Common myeloid progenitor, CD34-positive (primary cell): ENCODE measurements around the gene SYNDIG1.

Experiments
- CTCF ChIA-PET: fragments of 350-600 bp; sonication (Branson Sonifier 250); formaldehyde crosslinking; loops from one replicate; lab custom pipeline; 2021; ENCODE audit warnings: antibody characterized with exemption; lab: Charles Lee
- POLR2A ChIA-PET: fragments of 350-600 bp; sonication (Branson Sonifier 250); formaldehyde crosslinking; loops from one replicate; lab custom pipeline; 2021; ENCODE audit warnings: antibody characterized with exemption; lab: Charles Lee
- DNase-seq, 3 donors: peaks; one replicate each; pipeline versions ENCODE4 v3.0.0 to v3.0.0-alpha.2; 2013
- H3K27ac ChIP-seq, 2 experiments: 1 replicate in 1 of 2; 2 replicates in 1 of 2; pipeline ENCODE4 v1.7.0; 2013; ENCODE audit warnings: inconsistent platforms in 2 of 2, low read length in 2 of 2, mild to moderate bottlenecking in 2 of 2, low read depth in 1 of 2, moderate library complexity in 1 of 2; ENCODE audit not compliant: severe bottlenecking in 2 of 2, insufficient read depth in 1 of 2, poor library complexity in 1 of 2
- H3K27me3 ChIP-seq, 5 experiments: replicated peaks in 2 of 5; 1 replicate in 3 of 5; 2 replicates in 2 of 5; pipeline versions ENCODE4 v1.6.1 to v1.7.0; 2013; ENCODE audit warnings: low read length in 4 of 5, mild to moderate bottlenecking in 2 of 5, moderate library complexity in 2 of 5, inconsistent platforms in 1 of 5; ENCODE audit not compliant: insufficient read depth in 5 of 5, control insufficient read depth in 4 of 5
- H3K36me3 ChIP-seq, 4 experiments: 1 replicate in 2 of 4; 2 replicates in 2 of 4; pipeline versions ENCODE4 v1.6.1 to v1.7.0; 2013; ENCODE audit warnings: low read length in 3 of 4, control low read depth in 1 of 4, mild to moderate bottlenecking in 1 of 4; ENCODE audit not compliant: control insufficient read depth in 4 of 4, insufficient read depth in 4 of 4
- H3K4me1 ChIP-seq, 4 experiments: 1 replicate in 3 of 4; 2 replicates in 1 of 4; pipeline versions ENCODE4 v1.6.1 to v1.7.1; 2013; ENCODE audit warnings: low read length in 3 of 4, mild to moderate bottlenecking in 3 of 4, control low read depth in 1 of 4, inconsistent platforms in 1 of 4, moderate library complexity in 1 of 4; ENCODE audit not compliant: control insufficient read depth in 4 of 4, insufficient read depth in 4 of 4; ENCODE audit errors: control extremely low read depth in 1 of 4
- H3K4me3 ChIP-seq, 7 experiments: 1 replicate in 4 of 7; 2 replicates in 3 of 7; pipeline versions ENCODE4 v1.5.1 to v1.7.0; 2013; ENCODE audit warnings: mild to moderate bottlenecking in 7 of 7, low read length in 6 of 7, moderate library complexity in 6 of 7, inconsistent platforms in 2 of 7, low read depth in 2 of 7, control low read depth in 1 of 7; ENCODE audit not compliant: insufficient read depth in 4 of 7, control insufficient read depth in 1 of 7; ENCODE audit errors: extremely low read depth in 1 of 7
- H3K9me3 ChIP-seq, 5 experiments: 1 replicate in 4 of 5; 2 replicates in 1 of 5; pipeline versions ENCODE4 v1.6.1 to v1.7.1; 2013; ENCODE audit warnings: low read length in 4 of 5, mild to moderate bottlenecking in 2 of 5, inconsistent platforms in 1 of 5, low read depth in 1 of 5, moderate library complexity in 1 of 5; ENCODE audit not compliant: control insufficient read depth in 4 of 5, insufficient read depth in 2 of 5; ENCODE audit errors: control extremely low read depth in 1 of 5
- WGBS: methylation state at CpG from one replicate; pipeline ENCODE4 v1.1.5; 2013; ENCODE audit not compliant: insufficient coverage; 5-methylcytosine and 5-hydroxymethylcytosine counted together

SYNDIG1 gene

GRCh38 chr20:24469894-24470745, 691 bp downstream of the SYNDIG1 start:
- CTCF ChIA-PET, result interaction anchor here (0.6 kb wide), 1 partner anchor 14 kb away, joined by 3 read pairs; no protein-coding TSS in a partner anchor
- Histone ChIP-seq H3K4me3 (peak overlapping the region in 6 of 7 experiments; percentile 31 to 69 (median 61)), H3K4me1 (peaks cover 0 to 28% (median 27%) of the 10 kb centered on the region in 4 experiments), H3K36me3 (no peaks in the 10 kb centered on the region), H3K9me3 (no peaks in the 10 kb centered on the region), H3K27ac (no peak overlapping the region), H3K27me3 (peaks cover 0 to 99% (median 41%) of the 10 kb centered on the region in 5 experiments)
- POLR2A ChIA-PET, result no interaction called here
- 2% methylated on average over 62 of the region's 62 CpGs for WGBS
- peak in 2 of 3 donors; percentile 29 to 36 for DNase-seq

- peak overlapping the region in 5 of 7 experiments; percentile 31 to 69 (median 65) for H3K4me3 ChIP-seq
- WGBS, result 1% methylated on average over 35 of the region's 56 CpGs
- no peak overlapping the region for H3K27ac ChIP-seq
These were observed 1.5 kb downstream of the SYNDIG1 start for GRCh38 chr20:24470746-24471582.

DNA sequence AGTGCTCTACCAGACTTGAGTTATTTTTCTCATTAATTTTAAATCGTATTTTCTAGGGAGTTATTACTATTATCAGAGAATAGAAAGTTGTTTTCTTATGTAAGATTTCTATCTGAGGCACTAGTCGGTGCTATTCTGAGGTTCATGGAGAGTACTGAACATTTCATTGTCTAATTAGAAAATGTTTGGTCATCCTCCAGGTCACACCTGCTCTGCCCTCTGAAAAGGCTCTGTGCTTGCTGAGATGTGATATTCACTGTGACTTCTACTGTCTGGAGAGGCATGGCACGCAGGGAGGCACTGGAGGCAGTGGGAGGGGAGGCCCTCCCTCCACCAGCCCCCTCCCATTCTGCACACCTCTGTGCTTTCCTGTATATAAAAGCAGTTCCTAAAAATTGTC, 3.0 kb downstream of the SYNDIG1 start:
- DNase-seq, result no peak
- Histone ChIP-seq H3K27me3 (peaks cover 0 to 85% (median 36%) of the 10 kb centered on the region in 5 experiments), H3K36me3 (no peaks in the 10 kb centered on the region), H3K9me3 (no peaks in the 10 kb centered on the region), H3K27ac (no peak overlapping the region), H3K4me3 (no peak overlapping the region), H3K4me1 (peaks cover 0 to 28% (median 27%) of the 10 kb centered on the region in 4 experiments)
- ChIA-PET CTCF (no interaction called here), POLR2A (interaction anchor here (0.6 kb wide), 1 partner anchor 902 kb away, joined by 3 read pairs; no protein-coding TSS in a partner anchor)
- 78% methylated on average over 1 of the region's 3 CpGs for WGBS

More at GRCh38 chr20:24470746-24471582, 1.5 kb downstream of the SYNDIG1 start:
- H3K4me1 ChIP-seq, result peaks cover 0 to 28% (median 27%) of the 10 kb centered on the region in 4 experiments
- DNase-seq, result peak in 2 of 3 donors; percentile 13 to 14
- ChIA-PET CTCF (interaction anchor here (0.6 kb wide), 1 partner anchor 15 kb away, joined by 3 read pairs; no protein-coding TSS in a partner anchor), POLR2A (no interaction called here)
- H3K36me3 ChIP-seq, result no peaks in the 10 kb centered on the region
- H3K9me3 ChIP-seq, result no peaks in the 10 kb centered on the region
- H3K27me3 ChIP-seq, result peaks cover 0 to 96% (median 39%) of the 10 kb centered on the region in 5 experiments

DNA sequence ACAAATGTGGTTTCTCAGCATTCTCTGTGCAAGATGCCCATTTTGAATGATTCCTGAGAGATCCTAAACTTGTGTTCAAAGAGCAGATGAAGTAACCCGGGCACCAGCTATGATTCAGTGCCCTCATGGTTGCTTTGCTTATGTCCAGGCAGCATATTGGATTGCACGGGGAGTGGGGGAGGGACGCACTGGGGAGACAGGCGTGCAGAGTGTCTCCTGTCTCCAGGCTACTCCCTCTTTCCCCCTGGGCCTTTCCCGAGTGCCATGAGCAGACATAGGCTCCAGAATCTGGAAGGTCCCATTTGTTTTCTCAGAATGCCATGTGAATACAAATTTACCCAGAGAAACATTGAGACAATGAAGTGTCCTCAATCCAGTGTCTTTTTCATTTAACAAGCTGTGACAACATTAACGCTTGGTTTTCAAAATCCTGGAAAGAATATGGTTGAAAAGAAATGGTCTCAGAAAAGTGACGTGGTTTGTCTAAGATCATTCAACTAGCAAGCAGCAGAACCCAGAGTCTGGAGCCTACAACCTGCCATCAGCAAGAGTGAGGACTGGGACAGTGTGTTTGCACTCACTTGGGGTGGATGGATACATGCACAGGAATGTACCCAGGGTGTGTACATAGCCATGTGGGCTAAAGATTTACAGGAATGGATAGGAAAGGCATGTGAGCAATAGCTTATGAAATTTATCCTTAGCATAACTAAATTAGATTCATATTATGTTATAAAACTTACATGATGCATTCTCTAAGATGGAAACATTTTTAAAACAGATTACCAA, 4.2 kb downstream of the SYNDIG1 start:
- CTCF ChIA-PET, result no interaction called here

DNA sequence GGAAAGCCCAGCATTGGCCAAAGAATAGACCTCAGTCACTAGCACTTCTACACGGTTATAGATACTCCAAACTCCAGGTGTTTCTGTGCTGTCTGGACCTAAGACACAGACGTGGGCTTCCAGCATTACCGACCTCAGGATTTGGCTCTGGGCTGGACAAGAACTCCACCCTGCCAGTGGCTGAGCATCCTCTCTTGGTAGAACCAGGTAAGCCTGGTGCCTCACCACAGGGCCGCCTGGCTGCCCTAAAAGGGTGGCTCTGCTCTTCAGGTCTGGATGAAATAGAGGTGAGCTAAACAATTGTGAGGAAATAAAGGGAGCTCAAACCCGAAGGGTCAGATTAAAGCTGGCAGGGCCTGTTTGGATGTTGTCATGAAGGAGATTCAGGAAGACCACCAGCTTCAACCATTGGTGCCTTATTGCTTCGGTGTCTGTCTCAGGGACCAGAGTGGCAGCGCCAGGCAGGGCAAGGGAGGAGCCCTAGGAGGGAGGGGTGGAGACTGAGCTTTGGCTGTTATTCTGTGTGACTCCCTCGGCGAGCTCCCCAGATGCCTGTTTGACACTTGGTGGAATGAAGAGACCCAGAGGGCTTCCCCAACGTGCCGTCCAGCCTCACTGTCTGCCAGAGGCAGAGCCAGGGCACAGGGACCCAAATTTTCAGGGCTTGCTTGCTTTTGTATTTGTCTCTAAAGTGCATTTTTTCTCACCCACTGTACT, 8.6 kb downstream of the SYNDIG1 start:
- CTCF ChIA-PET, result no interaction called here
- WGBS, result 95% methylated on average over 11 of the region's 11 CpGs
- POLR2A ChIA-PET, result no interaction called here
- H3K4me3 ChIP-seq, result no peak overlapping the region
- H3K4me1 ChIP-seq, result no peaks in the 10 kb centered on the region
- H3K27me3 ChIP-seq, result peaks cover 0 to 40% (median 7%) of the 10 kb centered on the region in 5 experiments
- H3K9me3 ChIP-seq, result no peaks in the 10 kb centered on the region
- H3K27ac ChIP-seq, result no peak overlapping the region
- no peaks in the 10 kb centered on the region for H3K36me3 ChIP-seq
- DNase-seq, result no peak

More for the DNA sequence above, 4.2 kb downstream of the SYNDIG1 start:
- no peak for DNase-seq
- Histone ChIP-seq H3K27ac (no peak overlapping the region), H3K4me3 (no peak overlapping the region), H3K9me3 (no peaks in the 10 kb centered on the region), H3K36me3 (no peaks in the 10 kb centered on the region), H3K4me1 (peaks cover 0 to 28% (median 27%) of the 10 kb centered on the region in 4 experiments), H3K27me3 (peaks cover 0 to 77% (median 28%) of the 10 kb centered on the region in 5 experiments)
- POLR2A ChIA-PET, result no interaction called here
- 96% methylated on average over 7 of the region's 7 CpGs for WGBS

DNA sequence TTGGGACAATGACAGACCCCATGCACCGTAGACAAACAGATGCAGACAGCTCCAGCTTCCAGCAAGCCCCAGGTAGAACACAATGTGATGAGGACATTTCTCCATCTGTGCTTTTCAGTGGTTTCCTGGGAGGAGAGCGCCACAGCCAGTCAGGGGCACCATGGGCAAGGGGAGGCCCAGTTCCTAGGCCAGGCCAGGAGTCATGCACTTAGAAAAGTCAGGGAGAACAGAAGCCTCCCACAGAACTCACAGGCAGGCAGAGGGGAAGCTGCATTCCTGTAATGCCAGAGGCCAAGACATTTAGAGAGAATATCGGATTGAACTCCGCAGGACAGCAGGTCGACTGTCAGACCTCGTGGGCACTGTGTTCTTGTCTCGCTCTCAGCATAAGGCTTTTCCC, 9.2 kb downstream of the SYNDIG1 start:
- ChIA-PET POLR2A (no interaction called here), CTCF (no interaction called here)
- DNase-seq, result no peak
- Histone ChIP-seq H3K4me3 (no peak overlapping the region), H3K9me3 (no peaks in the 10 kb centered on the region), H3K27me3 (peaks cover 0 to 36% (median 4%) of the 10 kb centered on the region in 5 experiments), H3K27ac (no peak overlapping the region), H3K4me1 (no peaks in the 10 kb centered on the region), H3K36me3 (no peaks in the 10 kb centered on the region)
- 97% methylated on average over 5 of the region's 7 CpGs for WGBS
